ENCODE results near the gene NOVA1. TPM values are rescaled to one million over a fixed set of nuclear protein-coding genes. Genes with fewer than 3 reads are reported as not detected.

The NOVA1 gene
- polyA plus RNA-seq, 3 donors, result 0.01 TPM; not detected in 2

- Mint-ChIP-seq H3K27me3 (ENCODE audit: low read depth in 3 of 3) (no peaks in the 10 kb centered on the region), H3K27ac (no peak overlapping the region), H3K4me1 (no peaks in the 10 kb centered on the region), H3K36me3 (no peaks in the 10 kb centered on the region), H3K9me3 (no peaks in the 10 kb centered on the region), H3K4me3 (no peak overlapping the region)
- H3K36me3 ChIP-seq (replicated peaks in 1 of 2; ENCODE audit: control insufficient read depth in 1 of 2, insufficient read depth in 2 of 2, low read length in 2 of 2), result no peaks in the 10 kb centered on the region
- H3K4me2 ChIP-seq (replicated peaks; ENCODE audit: extremely low read depth, low read length, poor library complexity, severe bottlenecking), result no peak overlapping the region
- no peak overlapping the region for H3K27ac ChIP-seq (ENCODE audit: low read depth in 1 of 2, low read length in 2 of 2)
- no peak overlapping the region for H3K9ac ChIP-seq (ENCODE audit: insufficient read depth, low read length, poor library complexity, severe bottlenecking)
- no peak for TF ChIP-seq CTCF (IDR thresholded peaks at IDR 0.05)
- H3K4me1 ChIP-seq (ENCODE audit: control insufficient read depth in 1 of 2, insufficient read depth in 2 of 2, low read length in 2 of 2), result no peaks in the 10 kb centered on the region
- intact Hi-C loops (cut with micrococcal nuclease), result no loop called here
- no peaks in the 10 kb centered on the region for H3K79me2 ChIP-seq (ENCODE audit: insufficient read depth, low read length)
- no peaks in the 10 kb centered on the region for H4K20me1 ChIP-seq (ENCODE audit: insufficient read depth, low read length)
- no peaks in the 10 kb centered on the region for H3K9me3 ChIP-seq (replicated peaks in 1 of 2; ENCODE audit: control insufficient read depth in 1 of 2, insufficient read depth in 1 of 2, low read length in 2 of 2)
- no peak for DNase-seq
- H3K4me3 ChIP-seq (replicated peaks in 1 of 3; ENCODE audit: low read depth in 2 of 3, low read length in 3 of 3), result no peak overlapping the region
- no CpG with 5 or more reads among the region's 3 CpGs for WGBS (ENCODE audit: insufficient coverage)
- no peaks in the 10 kb centered on the region for H3K27me3 ChIP-seq (ENCODE audit: control insufficient read depth in 2 of 2, insufficient read depth in 2 of 2, low read length in 2 of 2)
- H2AFZ ChIP-seq (ENCODE audit: insufficient read depth, low read depth, low read length, poor library complexity, severe bottlenecking), result no peak overlapping the region
These were observed 153.0 kb downstream of the NOVA1 start for GRCh38 chr14:26444822-26445221.

GRCh38 chr14:26443654-26444053 is 154.2 kb downstream of the NOVA1 start:
- Histone ChIP-seq H3K4me1 (ENCODE audit: control insufficient read depth in 1 of 2, insufficient read depth in 2 of 2, low read length in 2 of 2) (no peaks in the 10 kb centered on the region), H4K20me1 (ENCODE audit: insufficient read depth, low read length) (no peaks in the 10 kb centered on the region), H3K79me2 (ENCODE audit: insufficient read depth, low read length) (no peaks in the 10 kb centered on the region), H2AFZ (ENCODE audit: insufficient read depth, low read depth, low read length, poor library complexity, severe bottlenecking) (no peak overlapping the region), H3K36me3 (replicated peaks in 1 of 2; ENCODE audit: control insufficient read depth in 1 of 2, insufficient read depth in 2 of 2, low read length in 2 of 2) (no peaks in the 10 kb centered on the region), H3K9ac (ENCODE audit: insufficient read depth, low read length, poor library complexity, severe bottlenecking) (no peak overlapping the region), H3K27me3 (ENCODE audit: control insufficient read depth in 2 of 2, insufficient read depth in 2 of 2, low read length in 2 of 2) (no peaks in the 10 kb centered on the region), H3K4me2 (replicated peaks; ENCODE audit: extremely low read depth, low read length, poor library complexity, severe bottlenecking) (no peak overlapping the region), H3K9me3 (replicated peaks in 1 of 2; ENCODE audit: control insufficient read depth in 1 of 2, insufficient read depth in 1 of 2, low read length in 2 of 2) (no peaks in the 10 kb centered on the region), H3K4me3 (replicated peaks in 1 of 3; ENCODE audit: low read depth in 2 of 3, low read length in 3 of 3) (no peak overlapping the region), H3K27ac (ENCODE audit: low read depth in 1 of 2, low read length in 2 of 2) (no peak overlapping the region)
- Mint-ChIP-seq H3K36me3 (no peaks in the 10 kb centered on the region), H3K9me3 (no peaks in the 10 kb centered on the region), H3K27ac (no peak overlapping the region), H3K4me3 (no peak overlapping the region), H3K27me3 (ENCODE audit: low read depth in 3 of 3) (no peaks in the 10 kb centered on the region), H3K4me1 (no peaks in the 10 kb centered on the region)
- no peak for DNase-seq
- intact Hi-C loops (cut with micrococcal nuclease), result no loop called here
- TF ChIP-seq CTCF (IDR thresholded peaks at IDR 0.05), result no peak
- no CpG with 5 or more reads among the region's 2 CpGs for WGBS (ENCODE audit: insufficient coverage)

Measured in CD14-positive monocyte (primary cell).